C1 segment of cervical spinal cord (tissue), 14 donors: ENCODE measurements around the gene MICAL3.

ENCODE experiments used
- DNase-seq, 14 donors: peaks; one replicate each; lab custom pipeline; 2025; lab: John Stamatoyannopoulos, UW

MICAL3 gene

GRCh38 chr22:17917490-17917983, 106.8 kb downstream of the MICAL3 start:
- DNase-seq: no peak

DNA sequence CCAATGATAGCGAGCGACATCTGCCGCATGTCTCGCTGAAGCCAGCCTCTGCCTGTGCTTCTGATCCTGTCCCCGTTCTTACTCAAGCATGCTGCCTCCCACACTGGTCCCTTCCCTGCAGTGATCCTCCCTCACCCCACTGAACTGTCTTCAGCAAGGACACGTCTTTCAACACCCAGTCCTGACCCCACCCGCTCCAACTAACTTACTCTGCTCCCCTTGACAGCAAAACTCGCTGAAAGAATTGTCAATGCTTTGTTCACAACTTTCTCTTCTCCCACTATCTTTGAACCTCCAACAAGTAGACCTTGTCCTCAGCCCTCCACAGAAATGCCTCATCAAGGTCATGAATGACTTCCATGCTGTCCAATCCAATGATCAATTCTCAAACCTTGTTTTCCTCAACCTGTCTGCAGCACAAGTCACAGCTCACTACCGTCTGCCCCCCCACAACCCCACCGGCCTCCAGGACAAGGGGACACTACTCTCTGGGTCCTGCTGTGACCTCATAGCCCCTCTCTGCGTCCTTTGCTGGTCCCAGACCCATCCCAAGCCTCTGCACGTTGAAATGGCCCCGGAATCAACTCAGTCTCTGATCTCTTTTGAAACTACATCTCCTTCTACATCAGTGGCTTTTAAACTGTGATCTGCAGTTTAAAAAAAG, 108.0 kb downstream of the MICAL3 start:
- no peak for DNase-seq

GRCh38 chr22:17915676-17916075, 108.7 kb downstream of the MICAL3 start:
- no peak for DNase-seq

DNA sequence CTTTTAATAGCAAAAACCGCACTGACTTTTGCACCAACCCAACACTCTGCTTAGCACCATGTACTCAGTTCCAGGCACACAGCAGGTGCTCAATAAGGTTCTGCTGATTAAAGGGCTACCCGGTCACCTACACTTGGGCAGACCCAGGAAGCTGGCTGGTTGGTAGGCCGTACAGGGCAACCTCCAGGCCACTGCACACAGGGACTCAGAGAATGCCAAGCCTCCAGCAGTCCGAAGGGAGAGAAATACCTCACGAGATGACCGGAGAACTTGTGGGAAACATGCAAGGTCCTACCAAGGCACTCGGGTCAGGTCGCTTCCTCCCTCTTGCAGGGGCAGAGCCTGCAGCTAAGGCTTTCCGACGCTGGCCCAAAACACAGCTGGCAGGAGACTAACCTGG, 109.2 kb downstream of the MICAL3 start:
- no peak for DNase-seq

DNA sequence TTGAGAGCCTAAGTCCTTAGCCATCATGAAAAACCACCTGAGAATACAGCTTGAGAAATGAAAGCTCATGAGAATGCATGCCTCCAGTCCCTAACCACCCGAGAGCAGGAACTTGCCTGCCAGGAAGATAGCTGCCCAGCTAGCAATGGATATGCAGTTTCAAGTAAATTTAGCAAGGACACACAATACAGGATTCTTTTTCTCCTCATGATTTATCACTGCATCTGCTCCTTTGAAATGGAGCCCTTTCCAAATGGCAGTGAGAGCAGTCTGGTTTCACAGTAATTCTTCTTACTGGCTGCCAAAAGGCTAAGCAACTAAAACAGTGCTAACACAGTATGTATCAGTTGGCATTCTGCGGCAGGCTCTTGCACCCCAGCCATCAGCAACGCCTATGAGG, 109.9 kb downstream of the MICAL3 start:
- DNase-seq: peak in 2 of 14 donors; percentile 22 to 83

DNA sequence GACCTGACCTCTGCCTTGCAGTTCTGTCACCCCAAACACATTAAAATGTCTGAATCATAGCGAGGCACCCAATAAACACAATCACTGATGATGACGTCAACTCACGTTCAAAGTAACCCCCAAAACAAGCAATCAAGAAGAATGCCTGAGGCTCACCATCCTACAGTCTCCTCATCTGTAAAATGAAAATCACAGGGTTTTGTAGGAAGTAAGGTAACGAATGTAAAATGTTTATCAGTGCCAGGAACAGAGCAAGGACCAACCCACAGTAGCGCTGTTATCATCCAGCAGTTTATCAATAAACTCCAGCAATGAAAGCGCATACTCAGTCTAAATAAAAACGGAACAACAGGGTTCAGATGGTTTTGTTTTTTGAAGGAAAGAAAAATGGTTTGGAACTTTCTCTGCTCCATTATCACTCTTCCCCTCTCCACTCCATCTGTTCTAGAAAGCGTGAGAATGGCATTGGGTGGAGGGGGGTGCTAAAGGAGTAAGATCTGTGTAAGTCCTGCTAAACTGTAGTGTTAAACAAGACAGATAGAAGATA, 110.5 kb downstream of the MICAL3 start:
- no peak for DNase-seq

DNA sequence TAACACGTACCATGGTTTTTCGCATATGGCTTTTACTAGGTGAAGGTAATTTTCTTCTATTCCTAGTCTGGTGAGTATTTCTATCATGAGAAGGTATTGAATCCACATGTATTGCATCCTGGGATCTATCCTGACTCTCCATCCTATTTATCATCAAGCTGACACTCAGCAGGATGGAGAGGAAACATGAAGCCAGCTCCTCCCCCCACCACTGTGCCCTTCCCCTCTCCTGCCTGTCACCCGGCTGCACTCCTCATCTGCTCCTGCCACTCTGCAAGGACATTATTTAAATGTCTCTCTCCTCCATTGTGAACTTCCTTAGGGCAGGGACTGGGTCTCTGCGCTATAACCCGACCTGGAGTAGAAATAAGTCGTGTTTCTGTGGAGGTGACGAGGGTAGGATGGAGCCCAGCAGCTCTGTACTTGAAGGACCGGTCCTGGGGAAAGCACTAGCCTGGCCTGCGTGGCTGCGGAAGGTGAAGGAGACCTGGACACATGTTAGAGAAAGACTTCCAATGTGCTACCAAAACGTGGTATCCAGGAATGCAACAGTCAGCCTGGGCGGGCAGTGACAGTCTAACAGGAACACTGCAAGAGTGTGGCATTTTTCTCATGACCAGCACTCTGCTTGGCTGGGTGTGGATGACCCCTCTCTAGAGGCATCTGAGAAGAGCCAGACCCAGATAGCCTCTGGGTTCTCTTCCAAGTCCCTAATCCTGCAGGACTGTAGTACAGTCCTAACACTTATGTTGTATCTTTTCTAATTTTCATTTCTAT, 111.2 kb downstream of the MICAL3 start:
- DNase-seq: no peak

GRCh38 chr22:17911887-17912286, 112.5 kb downstream of the MICAL3 start:
- DNase-seq: no peak

GRCh38 chr22:17911312-17911705, 113.1 kb downstream of the MICAL3 start:
- no peak for DNase-seq

GRCh38 chr22:17910561-17911311, 113.6 kb downstream of the MICAL3 start:
- peak in 12 of 14 donors; percentile 62 to 92 (median 82) for DNase-seq

DNA sequence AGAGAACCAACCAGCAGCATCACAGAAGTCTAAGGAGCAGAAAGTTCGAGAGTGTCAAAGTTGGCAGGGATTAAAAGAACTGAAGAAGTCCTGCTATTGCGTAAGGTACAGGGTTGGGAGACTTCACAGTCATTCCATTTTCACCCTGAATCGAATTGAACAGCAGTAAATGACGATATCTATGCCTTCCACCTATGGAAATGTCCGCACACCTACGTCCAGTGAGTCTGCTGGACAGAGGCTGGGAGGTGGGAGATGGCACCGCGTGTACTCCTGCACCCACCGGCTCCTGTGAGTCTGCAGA, 116.7 kb downstream of the MICAL3 start:
- no peak for DNase-seq

GRCh38 chr22:17906978-17907747, 117.2 kb downstream of the MICAL3 start:
- no peak for DNase-seq

- no peak for DNase-seq
Measured at GRCh38 chr22:17905445-17905844, 118.9 kb downstream of the MICAL3 start.

- peak in 4 of 14 donors; percentile 30 to 63 (median 46) for DNase-seq
Measured at GRCh38 chr22:17903564-17904295, 120.6 kb downstream of the MICAL3 start.

GRCh38 chr22:17902960-17903359, 121.4 kb downstream of the MICAL3 start:
- no peak for DNase-seq

DNA sequence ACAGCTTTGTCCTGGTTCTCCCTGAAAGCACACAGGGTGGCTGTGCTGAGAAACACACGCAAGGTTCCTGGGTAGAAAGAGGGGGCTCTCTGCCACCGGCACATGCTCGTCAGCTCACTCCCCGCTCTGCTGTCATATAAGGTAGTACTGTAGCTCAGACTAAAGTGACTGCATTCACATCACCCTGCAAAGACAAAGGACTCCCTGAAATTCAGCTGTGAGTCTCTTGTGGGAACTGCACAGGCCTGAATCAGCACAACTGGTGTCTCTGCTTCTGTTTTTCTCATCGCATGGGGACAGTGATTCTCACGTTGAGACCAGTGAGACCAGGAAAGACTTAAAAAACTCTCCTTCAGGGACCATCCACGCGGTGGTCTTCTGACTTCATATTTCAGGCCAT, 126.0 kb downstream of the MICAL3 start:
- peak in 2 of 14 donors; percentile 18 to 38 for DNase-seq

GRCh38 chr22:17897858-17898257, 126.5 kb downstream of the MICAL3 start:
- no peak for DNase-seq

GRCh38 chr22:17897426-17897825, 126.9 kb downstream of the MICAL3 start:
- DNase-seq: no peak

DNA sequence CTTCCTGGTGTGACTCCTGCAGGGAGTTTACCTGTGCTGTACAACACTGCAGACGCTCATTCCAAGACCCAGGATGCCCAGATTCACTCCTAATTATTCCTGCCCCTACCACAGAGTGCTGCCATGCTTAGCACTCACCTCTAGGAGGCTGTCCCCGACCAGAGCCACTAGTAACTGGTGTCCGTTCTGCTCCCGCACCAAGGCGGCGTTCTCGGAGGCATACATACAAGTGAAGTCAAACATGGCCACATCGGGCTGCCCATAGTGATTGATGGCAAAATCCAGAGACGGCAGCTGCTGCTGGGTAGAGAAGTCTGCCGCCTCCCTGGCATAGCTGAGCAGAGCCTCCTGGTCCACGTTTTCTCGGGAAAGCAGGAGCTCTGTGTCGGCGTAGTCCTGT, 127.8 kb downstream of the MICAL3 start:
- DNase-seq: peak in 7 of 14 donors; percentile 23 to 76 (median 36)

DNA sequence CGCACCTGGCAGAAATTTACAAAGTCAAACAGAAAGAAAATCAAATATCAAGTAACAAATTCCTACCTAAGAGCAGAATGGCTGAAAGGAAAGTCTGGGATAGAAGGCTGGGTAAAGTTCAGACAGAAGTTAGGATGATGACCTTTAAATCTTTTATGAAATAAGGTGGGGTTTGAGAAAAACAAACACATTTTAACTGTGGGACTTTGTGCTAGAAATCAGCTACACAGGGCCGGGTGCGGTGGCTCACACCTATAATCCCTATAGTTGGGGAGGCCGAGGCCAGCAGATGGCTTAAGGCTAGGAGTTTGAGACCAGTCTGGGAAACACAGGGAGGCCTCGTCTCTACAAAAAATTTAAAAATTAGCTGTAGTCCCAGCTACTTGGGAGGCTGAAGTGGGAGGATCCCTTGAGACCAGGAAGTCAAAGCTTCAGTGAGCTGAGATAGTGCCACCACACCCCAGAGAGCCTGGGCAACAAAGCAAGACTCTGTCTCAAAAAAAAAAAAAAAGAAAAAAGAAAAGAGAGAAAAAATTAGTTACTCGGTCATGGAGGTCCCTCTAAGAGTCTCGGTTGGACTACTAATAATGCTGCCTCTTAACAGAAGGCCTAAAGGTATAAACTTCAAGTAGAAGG, 130.3 kb downstream of the MICAL3 start:
- no peak for DNase-seq
